ENCODE data around the gene GTF3C6.
"Not testable (repeated sequence)": the region's sequence is repeated elsewhere in the genome, so short reads cannot be mapped to it uniquely, and the experiment has no call there.

Gene GTF3C6, protein sequence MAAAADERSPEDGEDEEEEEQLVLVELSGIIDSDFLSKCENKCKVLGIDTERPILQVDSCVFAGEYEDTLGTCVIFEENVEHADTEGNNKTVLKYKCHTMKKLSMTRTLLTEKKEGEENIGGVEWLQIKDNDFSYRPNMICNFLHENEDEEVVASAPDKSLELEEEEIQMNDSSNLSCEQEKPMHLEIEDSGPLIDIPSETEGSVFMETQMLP

DNA sequence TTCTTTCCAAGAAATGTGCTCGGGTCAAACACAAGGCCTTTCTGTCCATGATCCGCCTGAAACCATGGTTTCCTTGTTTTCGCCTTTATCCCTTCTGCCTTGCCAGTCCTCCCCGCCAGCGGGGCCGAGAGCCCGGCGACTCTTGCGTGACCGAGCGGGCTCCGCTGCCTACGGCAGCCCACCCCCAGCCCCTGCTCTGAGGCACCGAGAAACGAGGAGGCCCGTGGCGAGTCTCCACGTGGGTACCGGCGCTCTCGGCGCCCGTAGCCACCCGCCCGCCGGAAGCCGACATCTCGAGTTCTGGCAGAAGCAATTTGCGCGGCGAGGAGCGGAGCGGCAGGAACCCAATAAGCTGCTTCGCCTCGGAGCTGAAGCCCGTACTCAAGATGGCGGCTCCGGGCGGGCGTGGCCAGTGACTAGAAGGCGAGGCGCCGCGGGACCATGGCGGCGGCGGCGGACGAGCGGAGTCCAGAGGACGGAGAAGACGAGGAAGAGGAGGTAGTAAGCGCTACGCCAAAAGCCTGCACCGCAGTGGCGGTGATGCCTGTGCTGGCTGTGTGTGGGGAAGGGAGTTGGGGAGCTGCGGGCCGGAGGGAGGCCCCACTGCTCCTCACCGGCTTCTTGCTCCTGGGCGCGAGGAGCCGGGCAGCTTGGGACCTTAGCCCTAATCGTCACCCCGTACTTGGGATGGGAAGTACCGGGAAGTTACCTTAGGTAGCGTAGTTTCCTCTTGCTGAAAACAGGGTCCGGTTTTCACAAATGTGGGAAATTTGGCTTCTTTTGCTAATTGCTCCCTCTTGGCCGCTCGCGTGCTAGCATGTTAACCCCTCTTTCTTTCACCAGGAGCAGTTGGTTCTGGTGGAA lies at the start of gene GTF3C6:
TSS of gene GTF3C6 (plus strand) at position 378 of the 864 bp plus-strand sequence. CDS start at position 442, 64 bp downstream.
- peak; percentile 96 for DNase-seq

DNA sequence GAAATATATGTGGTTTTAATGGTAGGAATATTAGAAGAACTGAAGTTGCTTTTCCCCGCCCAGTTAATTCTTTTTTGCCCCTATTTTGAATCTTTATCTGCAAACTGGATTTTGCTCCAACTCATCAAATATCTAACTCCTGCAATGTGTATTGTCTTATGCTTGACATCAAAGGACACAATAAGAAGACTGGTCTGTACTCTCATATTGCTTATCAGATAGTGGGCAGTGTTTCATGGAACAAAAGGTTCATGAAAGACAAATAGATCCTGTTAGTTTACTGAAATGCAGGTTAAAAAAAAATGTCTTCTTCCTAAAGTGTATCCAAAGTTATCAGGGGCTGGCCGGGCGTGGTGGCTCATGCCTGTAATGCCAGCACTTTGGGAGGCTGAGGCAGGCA lies 27.7 kb upstream of the GTF3C6 start:
- DNase-seq: no peak

DNA sequence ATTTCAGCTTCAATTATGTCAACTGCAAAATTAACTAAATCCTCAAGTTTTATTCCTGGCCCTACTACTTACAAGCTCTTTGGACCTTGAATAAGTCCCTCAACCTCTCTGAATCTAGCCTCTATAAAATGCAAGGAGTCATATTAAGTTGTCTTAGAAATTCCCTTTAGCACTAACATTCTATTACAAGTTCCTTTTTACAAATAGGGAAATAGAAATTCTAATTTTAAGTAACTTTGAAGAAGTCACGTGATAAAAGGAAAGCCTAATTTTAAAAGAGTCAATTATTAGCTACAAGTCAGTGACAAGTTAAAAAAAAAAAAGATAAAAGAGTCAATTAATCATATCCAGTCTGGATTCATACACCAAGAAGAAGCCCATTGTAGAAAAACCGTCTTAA lies 24.6 kb upstream of the GTF3C6 start:
- DNase-seq: no peak

DNA sequence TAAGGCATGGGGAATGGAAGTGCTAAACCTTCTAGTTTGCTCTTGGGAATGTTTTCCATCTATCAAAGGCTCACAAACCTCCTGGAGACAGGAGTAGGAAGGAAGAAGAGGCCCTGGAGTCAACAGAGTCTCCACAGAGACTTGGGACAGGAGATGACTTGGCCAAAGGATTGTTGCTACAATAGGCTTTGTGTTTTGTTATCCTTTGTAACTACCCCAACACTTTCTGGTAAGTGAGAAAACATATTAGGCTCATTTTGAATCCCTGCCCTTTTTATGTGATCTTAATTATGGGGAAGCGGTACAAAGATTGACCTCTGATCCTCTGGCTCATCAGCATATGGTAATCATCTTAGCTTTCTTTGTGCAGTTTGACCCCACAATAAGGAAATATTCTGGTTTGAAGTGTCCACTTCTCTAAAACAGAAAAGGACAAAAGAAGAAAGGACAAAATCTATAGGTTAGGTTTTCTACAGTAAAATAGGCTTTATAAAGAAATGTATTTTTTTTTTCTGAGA lies 24.1 kb upstream of the GTF3C6 start:
- DNase-seq: no peak

DNA sequence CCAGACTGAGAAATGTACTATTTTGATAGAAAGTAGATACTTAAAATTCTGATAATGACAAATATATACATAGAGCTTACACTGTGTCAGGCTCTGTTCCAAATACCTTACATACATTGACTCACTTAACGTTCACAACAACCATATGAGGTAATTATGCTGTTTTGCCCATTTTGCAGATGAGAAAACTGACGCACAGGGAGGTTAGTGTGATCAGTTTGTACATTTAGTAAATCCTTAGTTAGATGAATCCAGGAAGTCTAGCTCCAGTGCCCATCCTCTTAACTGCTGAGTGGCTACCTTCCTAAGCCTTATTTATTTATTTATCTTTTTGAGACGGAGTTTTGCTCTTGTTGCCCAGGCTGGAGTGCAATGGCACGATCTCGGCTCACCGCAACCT lies 23.3 kb upstream of the GTF3C6 start:
- DNase-seq: no peak

DNA sequence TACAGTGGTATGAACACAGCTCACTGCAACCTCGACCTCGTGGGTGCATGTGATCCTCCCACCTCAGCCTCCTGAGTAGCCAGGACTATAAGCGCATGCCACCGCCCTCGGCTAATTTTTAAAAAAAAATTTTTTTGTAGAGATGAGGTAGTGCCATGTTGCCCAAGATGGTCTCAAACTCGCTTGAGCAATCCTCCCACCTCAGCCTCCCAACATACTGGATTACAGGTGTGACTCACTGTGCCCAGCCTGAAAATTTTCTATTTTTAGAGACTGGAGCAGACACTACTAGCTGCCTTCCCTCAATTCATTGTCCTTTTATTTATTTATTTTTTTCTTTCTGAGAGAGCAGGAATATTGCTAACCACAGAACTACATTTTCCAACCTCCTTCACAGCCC lies 20.3 kb upstream of the GTF3C6 start:
- no peak for DNase-seq

DNA sequence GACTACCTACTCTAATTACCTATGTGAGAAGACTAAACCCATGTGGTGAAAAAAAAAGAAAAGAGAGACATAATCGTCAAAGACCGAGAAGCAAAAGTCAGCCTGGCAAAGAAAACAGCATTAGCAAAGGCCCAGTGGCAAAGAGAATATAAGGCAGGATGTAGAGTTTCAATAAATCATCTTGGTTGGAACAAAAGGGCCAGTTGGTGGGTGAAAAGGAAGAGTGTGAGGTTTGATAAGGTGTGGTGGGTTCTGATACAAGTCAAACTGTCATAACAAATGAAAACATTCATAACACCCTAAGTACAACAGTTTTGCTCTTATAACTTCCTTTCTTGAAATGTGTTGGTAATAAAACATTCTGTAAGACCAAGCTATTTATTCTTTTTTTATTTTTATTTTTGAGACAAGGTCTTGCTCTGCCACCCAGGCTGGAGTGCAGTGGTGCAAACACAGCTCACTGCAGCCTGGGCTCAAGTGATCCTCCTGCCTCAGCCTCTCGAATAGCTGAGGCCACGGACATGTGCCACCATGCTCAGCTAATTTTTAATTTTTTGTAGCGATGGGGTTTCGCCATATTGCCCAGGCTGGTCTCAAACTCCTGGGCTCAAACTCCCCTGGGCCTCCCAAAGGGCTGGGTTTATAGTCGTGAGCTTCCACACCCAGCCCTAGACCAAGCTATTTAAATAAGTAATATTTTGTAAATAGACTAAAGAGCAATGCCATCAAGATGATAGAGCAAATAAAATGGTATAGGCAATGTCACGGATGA lies 18.9 kb upstream of the GTF3C6 start:
- no peak for DNase-seq

DNA sequence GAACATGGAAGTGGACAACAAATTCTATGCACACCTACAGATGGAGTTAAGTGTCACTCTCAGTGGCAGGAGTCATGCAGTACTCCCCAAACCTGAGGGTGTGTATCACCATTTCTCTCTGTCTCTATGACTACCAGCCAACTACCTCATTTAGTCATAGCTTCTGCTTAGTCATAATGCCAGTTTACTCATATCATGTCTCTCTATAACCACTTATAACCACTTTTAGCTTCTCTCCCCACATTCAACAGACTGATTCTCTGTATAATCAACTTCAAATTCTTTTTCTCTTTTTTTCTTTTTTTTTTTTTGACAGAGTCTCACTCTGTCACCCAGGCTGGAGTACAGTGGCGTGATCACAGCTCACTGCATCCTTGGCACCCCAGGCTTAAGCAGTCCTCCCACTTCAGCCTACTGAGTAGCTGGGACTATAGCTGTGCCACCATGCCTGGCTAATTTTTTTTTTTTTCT lies 13.8 kb upstream of the GTF3C6 start:
- DNase-seq: no peak

DNA sequence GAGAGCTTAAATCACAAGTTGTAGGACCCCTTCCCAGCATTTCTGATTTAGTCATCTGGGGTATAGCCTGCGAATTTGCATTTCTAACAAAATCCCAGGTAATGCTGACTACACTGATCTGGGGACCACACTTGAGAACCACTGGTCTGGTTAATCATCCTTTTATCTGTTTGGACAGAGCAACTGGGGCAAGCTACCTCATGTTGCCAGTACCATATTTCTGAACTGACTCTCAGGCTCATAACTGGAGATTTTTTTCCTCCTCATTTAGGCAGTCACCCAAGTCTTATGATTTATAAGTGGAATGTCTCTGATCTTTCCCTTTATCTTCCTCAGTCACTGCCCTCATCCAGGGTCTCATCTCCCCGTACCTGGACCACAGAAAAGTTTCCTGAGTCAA lies 12.0 kb upstream of the GTF3C6 start:
- no peak for DNase-seq

DNA sequence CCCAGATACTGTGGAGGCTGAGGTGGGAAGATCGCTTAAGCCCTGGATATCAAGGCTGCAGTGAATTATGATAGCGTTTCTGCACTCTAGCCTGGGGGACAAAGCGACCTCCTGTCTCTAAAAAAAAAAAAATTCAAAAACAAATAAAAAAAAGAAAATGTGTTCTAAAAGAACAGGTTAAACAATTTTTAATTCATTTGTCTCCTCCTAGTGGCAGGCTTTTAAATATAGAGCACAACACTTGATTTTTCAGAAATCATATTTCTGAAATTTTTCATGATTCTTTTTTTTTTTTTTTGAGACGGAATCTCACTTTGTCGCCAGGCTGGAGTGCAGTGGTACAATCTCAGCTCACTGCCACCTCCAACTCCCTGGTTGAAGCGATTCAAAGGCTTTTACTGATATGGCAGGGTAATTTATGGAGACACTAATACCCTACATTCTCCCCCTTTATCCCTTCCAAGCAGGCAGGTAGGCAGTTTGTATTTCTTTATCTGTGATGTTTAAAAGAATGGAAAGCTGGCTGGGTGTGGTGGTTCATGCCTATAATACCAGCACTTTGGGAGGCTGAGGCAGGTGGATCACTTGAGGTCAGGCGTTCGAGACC lies 8.7 kb upstream of the GTF3C6 start:
- DNase-seq: peak; percentile 56

DNA sequence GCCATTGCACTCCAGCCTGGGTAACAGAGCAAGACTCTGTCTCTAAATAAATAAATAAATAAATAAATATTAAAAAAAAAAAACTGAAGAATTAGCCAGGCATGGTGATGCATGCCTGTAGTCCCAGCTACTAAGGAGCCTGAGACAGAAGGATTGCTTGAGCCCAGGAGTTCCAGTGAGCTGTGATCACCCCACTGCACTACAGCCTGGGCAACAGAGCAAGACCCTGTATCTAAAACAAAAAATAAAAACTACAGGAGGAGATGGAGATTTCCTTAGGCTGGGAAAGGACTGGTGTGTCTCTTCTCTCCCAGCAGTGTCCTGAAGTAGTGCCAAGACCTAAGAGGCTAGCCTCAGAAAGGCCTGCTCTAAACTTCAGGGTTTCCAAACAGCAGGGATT lies 8.1 kb upstream of the GTF3C6 start:
- no peak for DNase-seq

DNA sequence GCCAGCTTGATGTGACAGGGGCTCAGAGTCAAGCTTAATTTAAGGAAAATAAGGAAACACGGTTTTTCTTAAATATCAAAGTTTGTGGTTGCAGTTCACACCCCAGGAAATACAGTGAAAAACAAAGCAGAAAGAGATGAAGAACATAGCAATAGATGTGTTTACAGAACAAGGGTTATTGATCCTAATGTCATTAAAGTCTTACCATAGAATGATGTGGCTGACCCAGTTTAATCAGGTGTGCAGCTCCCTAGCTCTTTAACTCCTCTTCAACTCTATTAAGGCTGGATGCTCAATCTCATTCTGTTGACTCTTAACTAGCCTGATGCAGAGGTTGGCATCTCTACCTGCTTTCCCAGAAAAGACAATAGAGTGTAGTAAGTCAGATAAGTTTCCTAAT lies 7.5 kb upstream of the GTF3C6 start:
- no peak for DNase-seq

DNA sequence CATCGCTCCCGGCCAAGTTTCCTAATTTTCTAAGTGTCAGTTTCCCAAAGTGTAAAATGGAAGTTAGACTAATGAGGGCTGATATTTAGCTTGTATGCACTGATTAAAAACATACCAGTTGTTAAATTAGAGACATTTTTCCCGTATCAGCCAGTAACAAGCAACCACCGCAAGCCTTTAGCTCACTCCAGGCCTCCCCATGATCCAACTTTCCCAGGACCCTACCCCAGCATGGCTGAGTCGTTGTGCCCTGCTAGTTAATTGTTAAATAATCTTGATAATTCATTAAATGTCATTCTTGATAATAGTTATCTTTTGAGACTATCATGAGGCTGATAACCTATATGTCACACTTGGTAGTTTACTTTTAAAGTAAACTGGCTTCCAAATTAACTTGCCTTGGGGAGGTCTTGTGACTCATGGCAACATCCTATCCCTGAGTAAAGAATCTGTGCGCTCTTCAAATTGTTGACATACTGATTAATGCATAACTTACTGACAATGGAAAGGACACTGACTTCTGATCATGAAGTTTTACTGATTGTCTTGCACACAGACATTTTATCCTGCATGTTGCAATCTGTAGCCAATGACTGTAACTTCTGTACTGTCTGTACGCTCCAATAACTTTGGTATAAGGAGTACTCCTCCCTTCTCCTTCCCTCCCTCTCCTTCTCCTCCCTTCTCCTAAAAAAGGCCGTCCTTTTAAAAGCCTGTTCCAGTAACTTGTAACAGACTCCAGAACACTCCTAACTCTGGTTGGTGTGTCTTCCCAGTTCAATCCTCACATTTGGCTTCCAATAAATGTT lies 6.3 kb upstream of the GTF3C6 start:
- DNase-seq: no peak

DNA sequence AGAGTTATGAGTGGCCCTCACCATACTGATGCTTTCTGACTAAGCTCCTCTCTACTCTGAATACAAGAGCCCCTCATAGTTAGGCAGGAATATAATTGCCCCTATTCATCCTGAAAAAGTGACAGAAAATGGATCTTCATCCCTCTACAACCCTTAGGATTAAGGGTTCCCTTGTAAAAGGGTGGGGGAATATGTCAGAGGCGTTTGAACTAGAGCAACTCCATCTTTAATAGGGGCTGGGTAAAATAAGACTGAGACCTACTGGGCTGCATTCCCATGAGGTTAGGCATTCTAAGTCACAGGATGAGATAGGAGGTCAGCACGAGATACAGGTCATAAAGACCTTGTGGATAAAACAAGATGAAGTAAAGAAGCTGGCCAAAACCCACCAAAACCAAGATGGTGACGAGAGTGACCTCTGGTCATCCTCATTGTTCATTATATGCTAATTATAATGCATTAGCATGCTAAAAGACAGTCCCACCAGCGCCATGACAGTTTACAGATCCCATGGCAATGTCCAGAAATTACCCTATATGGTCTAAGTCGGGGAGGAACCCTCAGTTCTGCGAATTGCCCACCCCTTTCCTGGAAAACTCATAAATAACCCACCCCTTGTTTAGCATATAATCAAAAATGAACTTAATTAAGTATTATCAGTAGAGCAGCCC lies 4.7 kb upstream of the GTF3C6 start:
- no peak for DNase-seq

DNA sequence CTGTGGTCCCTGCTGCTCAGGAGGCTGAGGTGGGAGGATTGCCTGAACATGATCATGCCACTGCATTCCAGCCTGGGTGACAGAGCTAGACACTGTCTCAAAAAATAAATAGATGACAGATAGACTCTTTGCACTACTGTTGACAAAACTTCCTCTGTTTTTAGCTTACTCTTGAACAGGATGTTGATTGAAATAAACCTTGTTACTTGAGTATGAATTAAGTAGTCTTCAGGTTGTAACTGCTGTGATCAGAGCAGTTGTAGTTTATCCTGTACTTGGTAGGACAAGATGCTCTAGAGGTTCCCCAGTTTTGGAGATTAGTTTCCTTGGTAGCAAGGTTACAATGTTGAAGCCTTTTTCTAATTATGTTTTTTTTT lies 1.5 kb downstream of the GTF3C6 start:
- no peak for DNase-seq

DNA sequence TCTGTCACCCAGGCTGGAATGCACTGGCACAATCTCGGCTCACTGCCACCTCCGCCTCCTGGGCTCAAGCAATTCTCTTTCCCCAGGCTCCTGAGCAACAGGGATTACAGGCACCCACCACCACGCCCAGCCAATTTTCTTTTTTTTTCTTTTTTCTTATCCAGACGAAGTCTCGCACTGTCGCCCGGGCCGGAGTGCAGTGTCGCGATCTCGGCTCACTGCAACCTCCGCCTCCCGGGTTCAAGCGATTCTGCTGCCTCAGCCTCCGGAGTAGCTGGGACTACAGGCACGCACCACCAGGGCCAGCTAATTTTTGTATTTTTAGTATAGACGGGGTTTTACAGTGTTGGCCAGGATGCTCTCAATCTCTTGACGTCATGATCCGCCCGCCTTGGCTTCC lies 4.1 kb downstream of the GTF3C6 start:
- DNase-seq: not testable (repeated sequence)

DNA sequence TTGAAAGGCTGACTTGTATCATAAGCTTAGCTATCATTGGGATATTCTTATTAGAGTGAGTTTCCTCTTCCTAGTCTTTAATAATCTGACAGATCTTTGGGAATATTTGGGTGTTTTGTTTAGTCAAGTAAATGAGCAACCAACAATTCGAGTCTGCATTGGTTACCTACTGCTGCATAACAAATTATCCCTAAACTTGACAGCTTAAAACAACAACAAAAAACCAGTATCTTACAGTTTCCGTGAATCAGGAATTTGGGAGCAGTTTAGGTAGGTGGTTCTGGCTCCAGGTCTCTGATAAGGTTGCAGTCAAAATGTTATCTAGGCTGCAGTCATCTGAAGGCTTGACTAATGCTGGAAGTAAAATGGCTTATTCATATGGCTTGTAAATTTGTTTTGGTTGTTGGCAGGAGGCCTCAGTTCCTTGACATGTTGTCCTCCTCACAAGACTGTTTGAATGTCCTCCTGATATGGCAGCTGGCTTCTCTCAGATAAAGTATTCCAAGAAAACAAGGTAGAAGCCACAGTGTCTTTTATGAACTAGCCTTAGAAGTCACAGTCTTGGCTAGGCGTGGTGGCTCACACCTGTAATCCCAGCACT lies 7.2 kb downstream of the GTF3C6 start:
- DNase-seq: no peak

DNA sequence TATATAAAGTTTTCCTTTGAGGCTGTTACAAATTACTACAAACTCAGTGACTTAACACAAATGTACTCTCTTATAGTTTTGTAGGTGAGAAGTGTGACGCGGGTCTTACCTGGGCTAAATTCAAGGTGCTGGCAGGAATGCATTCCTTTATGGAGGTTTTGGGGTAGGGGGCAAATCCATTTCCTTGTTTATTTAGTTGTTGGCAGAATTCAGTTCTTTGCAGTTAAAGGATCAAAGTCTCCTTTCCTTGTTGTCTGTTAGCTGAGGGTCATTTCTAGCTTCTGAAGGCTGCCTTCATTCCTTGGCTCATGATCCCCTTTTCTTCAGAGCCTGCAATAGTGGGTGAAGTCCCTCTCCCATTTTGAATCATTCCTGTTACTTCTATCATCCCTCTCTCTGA lies 10.2 kb downstream of the GTF3C6 start:
- not testable (repeated sequence) for DNase-seq

DNA sequence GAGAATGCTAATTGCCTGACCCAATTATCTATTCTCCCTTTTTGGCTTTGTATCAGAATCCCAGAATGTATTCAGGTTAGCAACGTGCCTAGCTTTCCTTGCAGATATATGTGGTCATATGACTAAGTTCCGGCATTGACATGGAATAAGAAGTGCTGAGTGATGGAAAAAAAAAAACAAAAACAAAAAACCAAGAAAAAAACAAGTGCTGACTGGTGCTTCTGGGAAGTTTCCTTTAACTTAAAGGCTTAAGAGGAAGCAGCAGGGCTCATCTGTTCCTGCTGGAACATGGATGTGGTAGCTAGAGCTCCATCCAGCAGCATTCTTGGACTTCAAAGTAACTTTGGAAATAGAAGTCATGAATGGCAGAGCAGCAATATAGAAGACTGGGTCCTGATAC lies 13.0 kb downstream of the GTF3C6 start:
- DNase-seq: no peak

DNA sequence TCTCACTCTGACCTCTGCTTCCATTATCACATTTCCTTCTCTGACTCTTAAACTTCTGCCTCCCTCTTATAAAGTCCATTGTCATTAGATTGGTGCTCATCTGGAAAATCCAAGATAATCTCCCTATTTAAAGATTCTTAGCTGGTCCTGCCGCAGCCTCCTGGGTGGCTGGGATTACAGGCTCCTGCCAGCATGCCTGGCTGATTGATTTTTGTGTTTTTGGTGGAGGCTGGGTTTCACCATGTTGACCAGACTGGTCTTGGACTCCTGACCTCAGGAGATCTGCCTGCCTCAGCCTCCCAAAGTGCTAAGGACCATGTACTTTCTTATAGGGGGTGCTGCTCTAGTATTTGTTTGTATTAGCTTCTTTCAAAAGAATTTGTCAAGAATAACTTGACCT lies 18.1 kb downstream of the GTF3C6 start:
- no peak for DNase-seq

DNA sequence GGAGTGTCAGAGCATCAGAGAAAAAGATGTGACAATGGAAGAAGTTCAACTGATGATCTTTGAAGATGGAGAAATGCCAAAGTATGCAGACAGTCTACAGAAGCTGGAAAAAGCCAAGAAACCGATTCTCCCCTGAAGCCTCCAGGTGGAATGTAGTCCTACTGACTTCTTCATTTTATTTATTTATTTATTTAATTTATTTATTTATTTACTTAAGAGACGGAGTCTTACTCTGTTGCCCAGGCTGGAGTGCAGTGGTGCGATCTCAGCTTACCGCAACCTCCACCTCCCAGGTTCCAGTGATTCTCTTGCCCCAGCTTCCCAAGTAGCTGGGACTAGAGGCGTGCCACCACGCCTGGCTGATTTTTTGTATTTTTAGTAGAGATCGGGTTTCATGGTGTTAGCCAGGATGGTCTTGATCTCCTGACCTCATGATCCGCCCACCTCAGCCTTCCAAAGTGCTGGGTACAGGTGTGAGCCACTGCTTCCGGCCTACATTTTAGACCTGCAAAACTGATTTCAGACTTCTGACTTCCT lies 21.1 kb downstream of the GTF3C6 start:
- no peak for DNase-seq
